ENCODE results near the gene SPAG9.
"Not testable (repeated sequence)": the region's sequence is repeated elsewhere in the genome, so short reads cannot be mapped to it uniquely, and the experiment has no call there.

SPAG9 gene

DNA sequence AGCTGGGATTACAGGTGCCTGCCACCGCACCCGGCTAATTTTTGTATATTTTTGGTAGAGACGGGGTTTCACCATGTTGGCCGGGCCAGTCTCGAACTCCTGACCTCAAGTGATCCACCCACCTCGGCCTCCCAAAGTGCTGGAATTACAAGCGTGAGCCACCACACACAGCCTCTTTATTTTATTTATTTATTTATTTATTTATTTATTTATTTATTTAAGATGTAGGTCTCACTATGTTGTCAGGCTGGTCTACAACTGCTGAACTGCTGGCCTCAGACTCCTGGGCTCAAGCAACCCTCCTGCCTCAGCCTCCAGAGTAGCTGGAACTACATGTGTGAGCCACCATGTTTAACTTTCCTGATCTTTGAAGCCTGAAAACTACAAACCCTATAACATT lies 37.3 kb downstream of the SPAG9 start:
- H3K9ac ChIP-seq (ENCODE audit: low read depth, low read length); H3K27ac ChIP-seq (ENCODE audit: low read depth, low read length); H3K9me3 ChIP-seq (ENCODE audit: insufficient read depth, low read depth, low read length); H3K27me3 ChIP-seq (ENCODE audit: insufficient read depth, low read length); H3K4me1 ChIP-seq (ENCODE audit: insufficient read depth, low read length); H3K4me3 ChIP-seq (ENCODE audit: low read length): not testable (repeated sequence)
- H3K36me3 ChIP-seq (ENCODE audit: insufficient read depth, low read length) = peaks cover 12% of the 10 kb centered on the region
- WGBS = 96% methylated on average over 5 of the region's 7 CpGs

DNA sequence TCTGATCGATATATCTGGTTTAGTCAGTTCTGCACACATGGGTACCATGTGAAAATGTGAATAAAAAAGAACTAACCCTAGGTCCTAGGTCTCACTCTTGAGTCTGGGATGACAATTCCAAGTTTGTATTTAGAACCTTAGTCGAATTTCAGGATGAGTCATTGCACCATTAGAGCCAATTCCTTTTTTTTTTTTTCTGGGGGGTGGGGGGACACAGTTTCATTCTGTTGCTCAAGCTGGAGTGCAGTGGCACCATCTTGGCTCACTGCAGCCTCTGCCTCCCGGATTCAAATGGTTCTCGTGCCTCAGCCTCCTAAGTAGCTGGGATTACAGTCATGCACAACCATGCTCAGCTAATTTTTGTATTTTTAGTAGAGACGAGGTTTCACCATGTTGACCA lies 41.6 kb downstream of the SPAG9 start:
- Histone ChIP-seq H3K4me1 (ENCODE audit: insufficient read depth, low read length) (no peaks in the 10 kb centered on the region), H3K9me3 (ENCODE audit: insufficient read depth, low read depth, low read length) (no peaks in the 10 kb centered on the region), H3K36me3 (ENCODE audit: insufficient read depth, low read length) (peaks cover 24% of the 10 kb centered on the region), H3K27ac (ENCODE audit: low read depth, low read length) (no peak overlapping the region), H3K4me3 (ENCODE audit: low read length) (no peak overlapping the region), H3K9ac (ENCODE audit: low read depth, low read length) (no peak overlapping the region), H3K27me3 (ENCODE audit: insufficient read depth, low read length) (no peaks in the 10 kb centered on the region)
- WGBS = 95% methylated on average over 5 of the region's 5 CpGs

DNA sequence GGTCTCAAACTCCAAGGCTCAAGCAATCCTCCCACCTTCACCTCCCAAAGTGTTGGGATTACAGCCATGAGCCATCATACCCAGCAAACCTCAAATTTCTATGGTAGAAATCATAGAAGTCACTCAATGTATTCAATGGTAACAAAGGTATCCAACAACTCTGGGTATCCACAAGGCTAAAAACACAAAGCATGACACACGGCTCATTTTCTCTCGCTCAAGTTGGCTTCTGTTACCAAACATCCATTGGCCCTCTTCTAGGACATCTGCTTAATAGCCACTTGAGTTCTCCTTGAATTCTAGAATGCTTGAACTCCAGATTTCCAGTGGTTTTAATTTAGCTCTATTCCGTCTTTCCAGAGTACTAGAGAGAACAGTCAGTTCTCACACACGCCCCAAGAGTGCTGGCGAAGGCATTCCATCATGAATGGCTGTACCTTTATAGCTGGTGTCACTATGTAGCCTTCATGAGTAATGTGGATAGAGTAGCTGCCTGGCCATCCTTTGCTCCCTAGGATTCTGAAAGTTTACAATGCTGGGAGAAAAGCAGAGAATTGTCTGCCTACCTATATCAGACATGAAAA lies 42.6 kb downstream of the SPAG9 start:
- no peak overlapping the region for H3K4me3 ChIP-seq (ENCODE audit: low read length)
- H3K36me3 ChIP-seq (ENCODE audit: insufficient read depth, low read length) = peaks cover 24% of the 10 kb centered on the region
- no peak overlapping the region for H3K27ac ChIP-seq (ENCODE audit: low read depth, low read length)
- H3K9me3 ChIP-seq (ENCODE audit: insufficient read depth, low read depth, low read length) = no peaks in the 10 kb centered on the region
- H3K27me3 ChIP-seq (ENCODE audit: insufficient read depth, low read length) = no peaks in the 10 kb centered on the region
- H3K9ac ChIP-seq (ENCODE audit: low read depth, low read length) = no peak overlapping the region
- no peaks in the 10 kb centered on the region for H3K4me1 ChIP-seq (ENCODE audit: insufficient read depth, low read length)
- 95% methylated on average over 5 of the region's 5 CpGs for WGBS

DNA sequence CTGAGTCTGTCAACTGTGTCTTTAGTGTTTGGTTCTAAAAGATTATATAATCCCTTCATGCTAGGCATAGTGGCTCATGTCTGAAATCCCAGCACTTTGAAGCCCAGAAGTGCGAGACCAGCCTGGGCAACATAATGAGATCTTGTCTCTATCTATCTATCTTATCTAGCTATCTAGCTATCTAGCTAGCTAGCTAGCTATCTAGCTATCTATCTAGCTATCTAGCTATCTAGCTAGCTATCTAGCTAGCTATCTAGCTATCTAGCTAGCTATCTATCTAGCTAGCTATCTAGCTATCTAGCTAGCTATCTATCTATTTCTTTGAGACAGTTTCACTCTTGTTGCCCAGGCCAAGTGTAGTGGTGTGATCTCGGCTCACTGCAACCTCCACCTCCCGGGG lies 43.8 kb downstream of the SPAG9 start:
- 96% methylated on average over 3 of the region's 3 CpGs for WGBS
- no peak overlapping the region for H3K4me3 ChIP-seq (ENCODE audit: low read length)
- H3K36me3 ChIP-seq (ENCODE audit: insufficient read depth, low read length) = peaks cover 24% of the 10 kb centered on the region
- no peak overlapping the region for H3K27ac ChIP-seq (ENCODE audit: low read depth, low read length)
- no peaks in the 10 kb centered on the region for H3K27me3 ChIP-seq (ENCODE audit: insufficient read depth, low read length)
- no peak overlapping the region for H3K9ac ChIP-seq (ENCODE audit: low read depth, low read length)
- no peaks in the 10 kb centered on the region for H3K9me3 ChIP-seq (ENCODE audit: insufficient read depth, low read depth, low read length)
- H3K4me1 ChIP-seq (ENCODE audit: insufficient read depth, low read length) = no peaks in the 10 kb centered on the region

DNA sequence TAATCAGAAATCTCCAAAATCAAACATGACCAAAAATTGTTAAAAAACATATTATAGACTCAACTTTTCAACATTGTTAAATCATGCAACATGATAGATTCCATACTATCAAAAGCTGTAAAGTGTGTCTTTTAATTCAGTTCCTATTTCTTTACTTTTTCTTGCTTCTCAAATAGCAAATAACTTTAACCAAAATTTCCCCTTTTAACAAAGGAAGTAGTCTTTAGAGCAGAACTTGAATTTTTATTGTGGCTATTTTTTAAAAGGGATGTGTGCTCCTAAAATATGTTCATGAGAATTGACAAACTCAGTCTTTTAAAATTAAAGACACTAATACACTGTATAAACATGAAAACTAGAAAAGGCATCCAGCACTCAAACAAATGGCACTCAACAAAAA lies 49.1 kb downstream of the SPAG9 start:
- H3K27me3 ChIP-seq (ENCODE audit: insufficient read depth, low read length) = no peaks in the 10 kb centered on the region
- H3K27ac ChIP-seq (ENCODE audit: low read depth, low read length) = no peak overlapping the region
- H3K4me1 ChIP-seq (ENCODE audit: insufficient read depth, low read length) = no peaks in the 10 kb centered on the region
- no peak overlapping the region for H3K4me3 ChIP-seq (ENCODE audit: low read length)
- H3K9me3 ChIP-seq (ENCODE audit: insufficient read depth, low read depth, low read length) = no peaks in the 10 kb centered on the region
- H3K36me3 ChIP-seq (ENCODE audit: insufficient read depth, low read length) = peaks cover under 1% of the 10 kb centered on the region; the same call in 1 of the 2 replicates
- no peak overlapping the region for H3K9ac ChIP-seq (ENCODE audit: low read depth, low read length)

DNA sequence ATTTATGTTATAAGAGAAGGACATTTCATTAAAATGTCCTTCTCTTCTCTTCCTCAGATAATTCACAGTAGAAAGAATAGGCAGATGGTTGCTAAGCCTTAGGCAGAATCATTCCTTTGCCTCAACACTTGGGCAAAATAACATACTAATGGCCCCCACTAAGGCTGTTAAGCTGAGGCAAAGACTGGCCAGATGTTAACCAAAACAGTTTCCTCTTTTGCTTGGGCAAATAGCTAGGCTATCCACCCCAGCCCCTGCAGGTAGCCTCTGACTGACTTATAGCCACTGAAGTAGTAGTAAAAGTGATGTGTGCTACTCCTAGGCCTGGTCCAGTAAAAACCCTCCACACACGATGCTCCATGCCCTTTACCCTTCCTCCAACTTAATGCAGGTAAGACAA lies 55.2 kb downstream of the SPAG9 start:
- no peaks in the 10 kb centered on the region for H3K9me3 ChIP-seq (ENCODE audit: insufficient read depth, low read depth, low read length)
- H3K4me3 ChIP-seq (ENCODE audit: low read length) = no peak overlapping the region
- H3K9ac ChIP-seq (ENCODE audit: low read depth, low read length) = no peak overlapping the region
- WGBS = 89% methylated on average over 1 of the region's 1 CpG
- H3K27me3 ChIP-seq (ENCODE audit: insufficient read depth, low read length) = no peaks in the 10 kb centered on the region
- H3K4me1 ChIP-seq (ENCODE audit: insufficient read depth, low read length) = no peaks in the 10 kb centered on the region
- H3K27ac ChIP-seq (ENCODE audit: low read depth, low read length) = no peak overlapping the region; the same call in 1 of the 2 replicates
- H3K36me3 ChIP-seq (ENCODE audit: insufficient read depth, low read length) = no peaks in the 10 kb centered on the region

DNA sequence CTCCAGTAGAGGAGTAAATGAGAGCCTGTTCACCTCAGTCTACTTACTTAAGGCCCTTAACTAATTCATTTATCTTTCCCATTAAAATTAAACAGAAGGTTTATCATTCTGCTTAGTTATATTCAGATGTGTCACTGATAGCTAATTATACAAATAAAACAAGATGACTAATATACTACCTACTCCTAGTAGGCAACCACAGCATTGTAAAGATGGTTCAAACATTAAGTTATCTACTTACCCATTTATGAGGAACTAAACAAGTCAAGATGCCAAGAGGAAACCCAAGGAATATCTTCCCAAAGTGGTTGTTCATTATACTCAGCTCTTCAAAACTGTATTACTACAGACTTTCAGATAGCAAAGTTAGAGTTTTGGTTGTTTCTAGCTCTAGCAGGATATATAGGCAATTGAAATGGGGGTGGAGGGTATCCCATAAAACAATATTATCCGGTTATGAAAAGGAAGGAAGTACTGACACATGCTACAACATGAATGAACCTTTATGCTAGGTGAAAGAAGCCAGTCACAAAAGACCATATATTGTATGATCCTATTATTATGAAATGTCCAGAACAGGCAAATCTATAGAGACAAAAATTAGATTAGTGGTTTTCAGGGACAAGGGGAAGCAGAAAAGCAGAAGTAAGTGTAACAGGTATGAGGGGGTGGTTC lies 56.5 kb downstream of the SPAG9 start:
- H3K27ac ChIP-seq (ENCODE audit: low read depth, low read length) = no peak overlapping the region
- no CpG with 5 or more reads among the region's 1 CpG for WGBS
- H3K4me1 ChIP-seq (ENCODE audit: insufficient read depth, low read length) = no peaks in the 10 kb centered on the region
- H3K4me3 ChIP-seq (ENCODE audit: low read length) = no peak overlapping the region
- H3K9ac ChIP-seq (ENCODE audit: low read depth, low read length) = no peak overlapping the region
- no peaks in the 10 kb centered on the region for H3K36me3 ChIP-seq (ENCODE audit: insufficient read depth, low read length)
- no peaks in the 10 kb centered on the region for H3K27me3 ChIP-seq (ENCODE audit: insufficient read depth, low read length)
- H3K9me3 ChIP-seq (ENCODE audit: insufficient read depth, low read depth, low read length) = no peaks in the 10 kb centered on the region

DNA sequence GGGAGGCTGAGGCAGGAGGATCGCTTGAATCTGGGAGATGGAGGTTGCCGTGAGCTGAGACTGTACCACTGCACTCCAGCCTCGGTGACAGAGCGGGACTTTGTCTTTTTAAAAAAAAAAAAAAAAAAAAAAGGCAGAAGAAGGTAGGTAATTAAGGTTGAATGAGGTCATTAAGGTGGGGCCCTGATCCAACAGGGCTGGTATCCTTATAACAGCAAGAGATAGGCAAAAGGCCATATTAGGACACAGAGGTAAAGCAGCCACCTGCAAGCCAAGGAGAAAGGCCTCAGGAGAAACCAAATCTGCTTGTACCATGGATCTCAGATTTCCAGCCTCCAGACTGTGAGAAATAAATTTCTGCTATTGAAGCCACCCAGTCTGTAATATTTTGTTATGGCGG lies 60.3 kb downstream of the SPAG9 start:
- no peak overlapping the region for H3K27ac ChIP-seq (ENCODE audit: low read depth, low read length)
- WGBS = 95% methylated on average over 5 of the region's 5 CpGs
- H3K4me1 ChIP-seq (ENCODE audit: insufficient read depth, low read length) = peaks cover 14% of the 10 kb centered on the region
- no peak overlapping the region for H3K4me3 ChIP-seq (ENCODE audit: low read length)
- no peak overlapping the region for H3K9ac ChIP-seq (ENCODE audit: low read depth, low read length)
- no peaks in the 10 kb centered on the region for H3K27me3 ChIP-seq (ENCODE audit: insufficient read depth, low read length)
- H3K36me3 ChIP-seq (ENCODE audit: insufficient read depth, low read length) = no peaks in the 10 kb centered on the region
- H3K9me3 ChIP-seq (ENCODE audit: insufficient read depth, low read depth, low read length) = no peaks in the 10 kb centered on the region

DNA sequence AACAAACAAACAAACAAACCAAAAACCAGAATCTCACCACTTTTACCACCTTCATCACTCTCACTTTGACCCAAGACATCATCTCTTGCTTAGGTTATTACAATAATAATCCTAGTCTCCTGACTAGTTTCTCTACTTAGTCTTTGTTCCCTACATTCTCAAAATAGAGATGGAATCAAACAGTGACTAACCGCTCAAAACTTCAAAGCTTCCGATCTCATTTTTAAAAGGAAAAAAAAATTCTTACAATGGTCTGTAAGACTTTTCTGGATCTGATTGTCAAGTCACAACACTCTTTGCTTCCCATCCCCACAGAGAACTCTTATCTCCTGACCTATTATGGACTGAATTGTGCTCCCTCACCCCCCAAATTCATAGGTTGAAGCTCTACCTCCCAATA lies 60.9 kb downstream of the SPAG9 start:
- Histone ChIP-seq H3K27me3 (ENCODE audit: insufficient read depth, low read length) (no peaks in the 10 kb centered on the region), H3K9ac (ENCODE audit: low read depth, low read length) (no peak overlapping the region), H3K4me3 (ENCODE audit: low read length) (no peak overlapping the region), H3K4me1 (ENCODE audit: insufficient read depth, low read length) (peaks cover 14% of the 10 kb centered on the region), H3K36me3 (ENCODE audit: insufficient read depth, low read length) (no peaks in the 10 kb centered on the region), H3K9me3 (ENCODE audit: insufficient read depth, low read depth, low read length) (no peaks in the 10 kb centered on the region), H3K27ac (ENCODE audit: low read depth, low read length) (no peak overlapping the region)
- 100% methylated on average over 2 of the region's 2 CpGs for WGBS

DNA sequence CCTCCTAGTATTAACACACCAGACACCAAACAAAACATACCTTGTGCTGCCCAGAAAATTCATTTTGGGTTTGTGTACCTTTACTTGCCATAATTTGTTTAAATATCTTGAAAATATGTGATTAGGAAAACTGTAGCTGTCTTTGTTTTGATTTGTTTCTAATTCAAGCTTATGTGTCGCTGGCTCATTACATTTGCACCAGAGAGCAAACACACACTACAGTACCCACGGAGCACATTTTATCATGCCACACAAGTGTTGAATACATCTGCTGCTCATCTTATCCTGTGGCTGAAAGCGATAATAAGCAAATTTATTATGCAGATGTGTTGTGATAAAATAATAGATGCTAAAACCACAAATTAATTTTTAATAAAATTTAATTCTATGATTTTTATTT lies 63.1 kb downstream of the SPAG9 start:
- H3K36me3 ChIP-seq (ENCODE audit: insufficient read depth, low read length) = no peaks in the 10 kb centered on the region
- no peaks in the 10 kb centered on the region for H3K9me3 ChIP-seq (ENCODE audit: insufficient read depth, low read depth, low read length)
- WGBS = 87% methylated on average over 2 of the region's 3 CpGs
- peak overlapping the region; percentile 8; the same call in 1 of the 2 replicates for H3K9ac ChIP-seq (ENCODE audit: low read depth, low read length)
- H3K4me3 ChIP-seq (ENCODE audit: low read length) = no peak overlapping the region
- H3K27me3 ChIP-seq (ENCODE audit: insufficient read depth, low read length) = no peaks in the 10 kb centered on the region
- H3K27ac ChIP-seq (ENCODE audit: low read depth, low read length) = peak overlapping the region; percentile 65
- H3K4me1 ChIP-seq (ENCODE audit: insufficient read depth, low read length) = peaks cover 14% of the 10 kb centered on the region

DNA sequence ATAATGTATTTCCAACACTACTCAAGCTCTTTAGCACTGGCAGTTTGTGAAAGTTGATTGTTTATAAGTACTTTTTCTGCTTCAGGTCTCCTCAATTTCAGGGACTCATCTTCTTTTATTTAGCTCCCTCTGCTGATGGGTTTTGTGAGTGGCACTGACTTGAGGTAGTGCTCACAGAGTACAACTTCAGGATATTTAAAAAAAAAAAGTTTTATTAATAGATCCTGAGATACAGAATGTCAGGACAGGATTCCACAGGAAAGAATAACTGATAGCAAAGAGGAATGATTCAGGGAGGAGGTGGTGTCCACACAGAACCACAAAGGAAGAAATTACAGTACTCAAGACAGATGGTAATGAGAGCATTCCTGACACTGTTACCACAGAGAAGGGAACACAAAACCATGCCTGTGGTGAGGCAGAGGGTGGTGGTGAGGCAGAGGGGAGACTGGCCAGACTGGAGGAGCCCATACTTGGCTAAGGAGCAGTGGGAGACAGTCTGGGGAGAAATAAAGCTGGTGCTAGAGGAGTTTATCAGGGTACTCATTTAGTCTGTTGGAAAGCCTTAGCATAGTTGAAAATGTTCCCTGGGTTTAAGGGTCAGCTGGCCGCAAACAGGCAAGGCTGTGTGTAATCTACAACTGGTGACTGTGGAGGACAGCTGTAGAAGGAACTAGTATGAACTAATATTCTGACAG lies 63.7 kb downstream of the SPAG9 start:
- H3K9me3 ChIP-seq (ENCODE audit: insufficient read depth, low read depth, low read length) = no peaks in the 10 kb centered on the region
- peak overlapping the region; percentile 8; the same call in 1 of the 2 replicates for H3K9ac ChIP-seq (ENCODE audit: low read depth, low read length)
- 75% methylated on average over 1 of the region's 1 CpG for WGBS
- H3K4me1 ChIP-seq (ENCODE audit: insufficient read depth, low read length) = peaks cover 14% of the 10 kb centered on the region
- peak overlapping the region; percentile 65 for H3K27ac ChIP-seq (ENCODE audit: low read depth, low read length)
- H3K4me3 ChIP-seq (ENCODE audit: low read length) = no peak overlapping the region; the same call in 1 of the 2 replicates
- no peaks in the 10 kb centered on the region for H3K27me3 ChIP-seq (ENCODE audit: insufficient read depth, low read length)
- H3K36me3 ChIP-seq (ENCODE audit: insufficient read depth, low read length) = no peaks in the 10 kb centered on the region
